ENCODE data around the gene SPATA3.

SPATA3 gene

GRCh38 chr2:231051116-231051515 is 55.2 kb downstream of the SPATA3 start:
- no peak for DNase-seq

GRCh38 chr2:231052494-231053451 is 56.9 kb downstream of the SPATA3 start:
- DNase-seq, result peak; percentile 78

- DNase-seq, result no peak
These were observed 57.9 kb downstream of the SPATA3 start for GRCh38 chr2:231053846-231054245.

- DNase-seq, result peak; percentile 92
These were observed 60.8 kb downstream of the SPATA3 start, which contains the start of gene PSMD1 for GRCh38 chr2:231056453-231057416. Gene PSMD1 (plus strand): TSS chr2:231056867. CDS start chr2:231057026, 159 bp downstream.

- DNase-seq, result no peak
These were observed 61.7 kb downstream of the SPATA3 start for GRCh38 chr2:231057590-231057989.
